DMS53 treated with DMSO at 0.1 percent for 48 hours (cell line): ENCODE measurements around the gene GNGT2.

Experiments used
- DNase-seq: peaks from one replicate; lab custom pipeline; 2025; ENCODE audit not compliant: unreplicated experiment; lab: John Stamatoyannopoulos, UW

GNGT2 gene

GRCh38 chr17:49229805-49230600 is 19.6 kb upstream of the GNGT2 start:
- no peak for DNase-seq

- DNase-seq: no peak
These were observed 18.9 kb upstream of the GNGT2 start for GRCh38 chr17:49229076-49229804.

- DNase-seq: peak; percentile 40
These were observed 17.3 kb upstream of the GNGT2 start for GRCh38 chr17:49227436-49228261.

GRCh38 chr17:49226771-49227435 is 16.5 kb upstream of the GNGT2 start:
- DNase-seq: no peak

DNA sequence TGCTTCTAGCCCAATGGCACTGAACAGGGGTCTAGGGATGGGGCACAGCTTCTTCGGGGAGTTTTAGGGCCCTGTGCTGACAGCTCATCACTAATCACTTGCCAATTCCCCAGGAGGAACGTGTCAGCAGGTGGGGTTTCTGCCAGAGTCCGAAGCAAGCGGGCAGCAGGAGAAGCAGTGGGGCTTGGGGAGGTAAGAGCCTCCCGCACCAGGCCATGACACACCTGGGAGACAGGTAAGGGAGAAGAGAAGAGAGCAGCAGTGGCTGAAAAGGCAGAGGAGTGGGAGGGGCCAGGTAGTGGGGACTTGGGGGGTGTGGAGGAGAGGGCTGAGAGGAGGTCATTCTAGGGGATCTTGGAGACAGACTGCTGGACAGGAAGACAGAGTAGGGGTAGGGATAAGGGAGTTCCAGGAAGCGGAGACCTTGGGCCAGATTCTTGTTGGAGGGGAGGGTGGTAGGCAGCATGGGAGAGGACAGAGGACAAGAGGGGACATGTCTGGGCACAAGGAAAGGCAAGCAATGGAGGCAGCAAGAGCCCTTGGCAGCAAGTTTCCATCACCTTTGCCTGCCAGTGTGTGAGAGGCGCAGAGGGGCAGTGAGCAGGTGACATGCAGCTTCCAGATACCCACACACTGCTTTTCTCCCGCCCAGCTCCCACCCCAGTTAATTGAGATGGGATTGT is 15.3 kb upstream of the GNGT2 start:
- DNase-seq: no peak

DNA sequence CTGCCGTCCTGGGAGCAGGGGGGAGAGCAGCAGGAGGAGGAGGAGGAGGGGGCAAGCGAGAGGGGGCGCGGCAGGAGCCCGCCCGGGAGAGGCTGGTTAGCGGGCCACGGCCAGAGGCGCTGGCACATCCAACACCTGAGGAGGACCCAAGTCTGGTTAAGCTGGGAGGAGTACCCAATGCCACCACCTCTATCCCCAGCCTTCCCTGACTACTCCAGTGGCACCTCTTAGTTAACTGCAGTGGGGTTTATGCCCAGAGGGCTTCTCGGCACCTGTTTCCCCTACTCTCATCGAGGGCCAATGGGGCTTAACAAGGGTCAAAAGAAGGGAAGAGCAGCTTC is 14.6 kb upstream of the GNGT2 start:
- DNase-seq: no peak

GRCh38 chr17:49224198-49224996 is 14.0 kb upstream of the GNGT2 start:
- no peak for DNase-seq

GRCh38 chr17:49223517-49224197 is 13.3 kb upstream of the GNGT2 start:
- no peak for DNase-seq

DNA sequence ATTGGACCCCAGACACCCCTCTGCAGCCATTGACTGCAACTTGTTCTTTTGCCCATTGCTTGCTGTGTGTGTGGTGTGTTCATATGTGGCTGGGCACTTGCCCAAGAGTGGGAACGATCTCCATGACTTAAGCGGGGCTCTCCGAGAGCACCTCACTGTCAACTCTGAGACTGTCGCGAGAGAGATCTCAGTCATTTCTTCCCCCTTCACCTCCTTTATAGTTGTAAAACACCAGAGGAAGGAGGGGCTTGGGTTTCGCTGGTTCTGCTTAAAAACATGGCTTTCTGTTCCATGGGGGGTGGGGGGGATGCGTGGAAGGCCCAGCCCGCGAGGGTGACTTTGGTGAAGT is 12.8 kb upstream of the GNGT2 start:
- DNase-seq: no peak

- no peak for DNase-seq
These were observed 9.6 kb upstream of the GNGT2 start for GRCh38 chr17:49219987-49220386.

DNA sequence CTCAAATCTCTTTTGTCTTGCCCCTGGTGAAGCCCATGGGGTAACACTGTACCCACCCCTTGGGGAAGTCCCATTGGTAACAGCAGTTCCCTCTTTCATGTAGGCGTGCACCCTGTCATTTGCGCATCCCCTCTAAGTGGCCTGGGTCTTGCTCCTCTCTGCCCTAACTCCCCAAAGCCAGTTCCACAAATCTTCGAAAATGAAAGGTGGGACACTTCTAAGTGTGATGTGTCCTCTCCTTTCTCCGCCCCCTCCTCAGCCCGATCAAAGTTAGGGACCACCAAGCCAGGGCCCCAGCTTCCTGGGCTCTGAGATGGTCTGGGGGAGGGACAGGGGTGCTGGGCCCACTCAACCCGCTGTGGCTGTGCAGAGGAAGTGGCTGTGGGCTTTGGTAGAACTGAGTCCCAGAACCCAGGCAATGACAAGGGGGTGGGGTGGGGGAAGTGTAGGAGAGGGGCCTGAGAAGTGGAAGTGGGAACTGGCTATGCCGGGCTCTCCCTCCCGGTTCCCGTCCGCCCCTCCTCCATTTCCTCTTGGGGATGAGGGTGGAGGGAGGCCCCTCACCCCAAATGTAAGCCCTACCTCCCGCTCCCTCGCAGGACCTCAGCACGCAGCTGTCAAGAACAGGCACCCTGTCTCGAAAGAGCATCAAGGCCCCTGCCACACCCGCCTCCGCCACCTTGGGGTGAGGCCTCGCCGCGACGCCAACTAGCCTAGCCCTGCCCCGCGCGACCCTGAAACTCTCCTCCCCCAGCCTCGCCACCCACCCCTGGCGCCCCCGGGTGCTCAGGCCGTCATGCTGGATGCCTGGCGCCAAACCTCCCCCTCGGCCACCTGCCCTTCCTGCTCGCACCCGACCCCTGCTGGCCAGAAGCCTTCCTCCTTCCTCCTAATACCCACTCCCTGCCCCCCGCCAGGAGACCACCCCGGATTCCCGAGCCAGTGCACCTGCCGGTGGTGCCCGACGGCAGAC is 8.9 kb upstream of the GNGT2 start:
- DNase-seq: no peak

DNA sequence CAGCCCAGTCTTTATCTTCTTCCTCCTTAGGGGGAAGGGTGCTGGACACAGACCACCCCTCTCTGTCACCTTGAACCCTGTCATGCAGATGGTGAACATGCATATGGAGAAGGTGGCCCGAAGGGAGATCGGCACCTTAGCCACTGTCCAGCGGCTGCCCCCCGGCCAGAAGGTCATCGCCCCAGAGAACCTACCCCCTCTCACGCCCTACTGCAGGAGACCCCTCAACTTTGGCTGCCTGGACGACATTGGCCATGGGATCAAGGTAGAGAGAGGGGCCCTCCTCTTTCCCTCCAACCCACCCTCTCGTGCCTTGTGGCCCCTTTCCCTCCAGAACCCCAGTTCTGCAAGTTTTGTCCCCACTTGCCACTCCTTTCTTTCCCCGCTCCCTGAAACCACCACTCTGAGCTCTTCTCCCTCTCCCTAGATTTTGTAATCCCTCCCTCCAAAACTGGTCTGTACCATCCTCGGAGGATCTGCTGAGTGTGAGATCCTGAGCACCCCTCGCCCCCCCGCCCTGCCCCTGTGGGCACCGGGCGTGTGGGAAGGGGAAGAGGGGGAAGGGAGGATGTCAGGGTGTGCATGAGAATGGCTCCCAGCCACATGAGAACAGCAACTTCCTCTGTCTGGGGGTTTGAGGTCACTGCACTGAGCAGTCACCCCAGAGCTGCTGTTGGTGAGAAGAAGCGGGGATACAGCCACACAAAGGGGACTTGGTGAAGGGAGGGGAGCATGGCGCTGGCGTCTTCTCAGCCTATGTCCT is 7.5 kb upstream of the GNGT2 start:
- DNase-seq: no peak

- no peak for DNase-seq
These were observed 6.7 kb upstream of the GNGT2 start for GRCh38 chr17:49216953-49217650.

GRCh38 chr17:49216482-49216881 is 6.1 kb upstream of the GNGT2 start:
- no peak for DNase-seq

DNA sequence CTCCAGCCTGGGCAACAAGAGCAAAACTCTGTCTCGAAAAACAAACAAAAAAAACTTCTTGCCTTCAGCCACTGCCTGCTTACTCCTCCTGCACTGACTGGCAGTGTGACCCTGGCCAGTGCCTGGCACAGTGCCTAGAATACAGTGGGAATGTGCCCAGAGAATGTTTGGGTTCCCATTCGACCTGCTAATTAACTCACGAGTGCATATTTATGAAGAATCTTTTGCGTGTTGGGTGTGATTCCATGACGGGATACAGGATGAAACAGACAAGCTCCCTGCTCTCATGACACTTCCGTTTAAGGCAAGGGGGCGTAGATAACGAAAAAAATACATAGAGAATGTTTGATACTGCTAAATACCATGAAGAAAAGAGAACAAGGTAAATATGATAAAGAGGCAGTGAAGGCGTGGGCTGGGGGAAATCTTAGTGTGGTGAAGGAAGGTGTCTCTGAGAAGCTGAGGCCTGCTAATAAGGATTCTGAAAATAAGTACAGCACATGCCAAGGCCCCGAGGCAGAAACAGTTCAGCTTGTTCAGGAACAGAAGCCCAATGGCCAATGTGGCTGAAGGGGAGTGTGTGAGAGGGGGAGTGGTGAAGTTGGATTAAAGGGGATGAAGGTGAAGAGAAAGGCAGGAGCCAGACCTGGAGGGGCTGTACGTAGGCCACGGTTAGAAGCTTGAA is 4.4 kb upstream of the GNGT2 start:
- DNase-seq: no peak

- DNase-seq: no peak
These were observed 3.5 kb upstream of the GNGT2 start for GRCh38 chr17:49213847-49214246.
